ENCODE results near the gene TRIP12.
"Not testable (repeated sequence)": the region's sequence is repeated elsewhere in the genome, so short reads cannot be mapped to it uniquely, and the experiment has no call there.

The TRIP12 gene

DNA sequence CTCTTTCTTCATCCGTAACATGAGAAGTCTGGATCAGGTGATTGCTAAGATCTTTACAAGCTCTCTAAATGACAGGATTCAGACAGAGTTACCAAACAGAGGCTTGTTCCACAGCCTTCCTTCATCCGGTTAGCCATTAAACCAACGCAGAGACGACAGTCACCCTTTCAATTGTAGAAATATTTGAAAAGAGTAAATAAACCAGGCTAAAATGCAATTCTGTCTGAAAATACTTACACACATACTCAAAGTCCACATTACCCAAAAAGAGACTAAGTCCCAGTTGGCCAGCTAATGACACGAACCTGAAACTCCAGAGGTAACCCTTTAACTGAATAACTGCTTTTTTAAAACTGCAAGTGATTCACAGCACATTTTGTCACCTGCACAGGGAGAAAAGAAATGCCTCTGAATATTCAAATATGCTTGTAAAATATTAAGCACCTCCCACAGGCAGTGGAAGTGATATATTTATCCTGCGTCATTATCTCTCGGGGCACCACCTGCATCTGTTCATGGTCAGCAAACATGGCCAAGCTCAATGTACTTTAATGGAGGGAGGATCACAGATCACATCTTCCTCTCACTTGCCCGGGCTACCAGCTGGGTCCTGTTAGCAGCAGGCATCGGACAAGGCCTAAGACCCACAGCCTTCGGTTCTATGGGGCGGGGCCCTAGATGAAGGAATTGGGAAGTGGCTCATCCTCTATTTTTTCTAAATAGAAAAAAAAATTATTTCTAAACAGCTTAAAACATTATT, 168.7 kb downstream of the TRIP12 start:
- DNase-seq, result no peak

DNA sequence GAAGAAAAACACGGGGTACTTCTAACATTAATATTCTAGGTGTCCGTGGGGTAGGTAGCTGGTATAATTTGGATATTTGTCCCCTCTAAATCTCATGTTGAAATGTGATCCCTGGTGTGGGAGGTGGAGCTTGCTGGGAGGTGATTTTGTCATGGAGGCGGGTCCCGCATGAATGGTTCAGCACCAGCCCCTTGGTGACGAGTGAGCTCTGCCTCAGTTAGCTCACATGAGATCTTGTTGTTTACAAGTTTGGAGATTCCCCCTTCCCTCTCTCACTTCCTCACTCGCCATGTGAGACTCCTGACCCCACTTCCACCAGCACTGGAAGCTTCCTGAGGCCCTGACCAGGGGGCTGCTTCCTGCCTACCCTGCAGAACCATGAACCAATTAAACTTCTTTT, 172.0 kb downstream of the TRIP12 start:
- DNase-seq, result peak; percentile 47

DNA sequence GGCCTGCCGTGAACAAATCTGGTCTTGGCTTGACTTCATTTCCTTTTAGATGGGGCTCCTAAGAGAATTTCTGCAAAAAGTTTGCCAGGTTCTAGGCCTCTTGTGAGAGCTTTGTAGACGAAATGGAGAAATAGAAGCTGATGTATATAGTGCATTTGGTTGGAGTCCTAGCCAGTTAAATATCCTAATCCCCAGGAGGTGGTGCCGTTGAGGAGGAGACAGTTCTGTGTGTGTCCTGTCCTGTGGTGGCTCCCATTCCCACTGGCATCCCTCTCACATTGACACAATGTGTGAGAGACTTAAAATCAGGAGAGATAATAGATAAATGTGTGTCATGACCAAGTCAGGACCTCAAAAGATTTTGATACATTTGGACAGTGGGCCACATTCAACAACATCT, 172.9 kb downstream of the TRIP12 start:
- no peak for DNase-seq

DNA sequence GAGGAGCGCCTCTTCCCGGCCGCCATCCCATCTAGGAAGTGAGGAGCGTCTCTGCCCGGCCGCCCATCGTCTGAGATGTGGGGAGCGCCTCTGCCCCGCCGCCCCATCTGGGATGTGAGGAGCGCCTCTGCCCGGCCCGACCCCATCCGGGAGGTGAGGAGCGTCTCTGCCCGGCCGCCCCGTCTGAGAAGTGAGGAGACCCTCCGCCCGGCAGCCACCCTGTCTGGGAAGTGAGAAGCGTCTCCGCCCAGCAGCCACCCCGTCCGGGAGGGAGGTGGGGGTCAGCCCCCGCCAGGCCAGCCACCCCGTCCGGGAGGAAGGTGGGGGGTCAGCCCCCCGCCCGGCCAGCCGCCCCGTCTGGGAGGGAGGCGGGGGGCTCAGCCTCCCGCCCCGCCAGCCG, 179.1 kb downstream of the TRIP12 start:
- DNase-seq, result not testable (repeated sequence)

DNA sequence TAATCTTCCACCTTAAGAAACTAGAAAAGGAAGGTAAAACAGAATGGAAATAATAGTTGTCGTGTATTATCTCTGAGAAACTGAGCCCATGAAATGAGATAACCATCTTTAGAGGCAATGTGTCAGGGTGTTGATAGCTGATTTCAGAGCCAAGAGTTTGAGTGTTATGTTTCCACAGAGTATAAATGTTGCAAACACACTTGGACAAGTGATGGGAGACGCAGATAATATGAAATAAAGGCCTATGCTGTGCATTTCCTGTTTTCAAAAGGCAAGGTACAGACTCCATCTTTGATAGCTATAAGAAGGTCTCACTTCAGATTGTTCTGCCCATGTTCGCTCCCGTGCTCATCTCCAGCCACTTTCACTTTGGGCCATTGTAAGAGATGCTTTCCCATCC, 181.5 kb downstream of the TRIP12 start:
- DNase-seq, result no peak

DNA sequence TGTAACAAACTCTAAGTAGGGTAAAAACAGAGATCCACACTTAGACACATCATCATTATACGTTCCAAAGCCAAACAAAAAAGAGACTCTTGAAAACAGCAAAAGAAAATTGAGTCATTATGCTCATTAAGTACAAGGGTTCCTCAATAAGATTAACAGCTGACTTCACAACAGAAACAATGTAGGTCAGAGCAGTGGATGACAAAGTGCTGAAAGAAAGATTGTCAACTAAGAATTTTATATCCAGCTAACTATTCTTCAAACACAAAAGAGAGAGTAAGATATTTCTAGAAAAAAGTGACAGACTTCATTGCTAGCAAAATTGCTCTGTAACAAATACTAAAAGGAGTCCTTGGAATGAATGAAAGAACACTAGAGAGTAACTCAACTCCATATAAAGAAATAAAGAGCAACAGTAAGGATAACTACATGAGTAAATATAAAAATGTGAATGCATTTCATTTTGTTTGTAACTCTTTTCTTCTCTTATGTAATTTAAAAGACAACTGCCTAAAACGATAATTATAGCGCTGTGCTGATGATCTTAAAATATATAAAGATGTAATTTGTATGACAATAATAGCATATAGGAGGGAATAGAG, 183.7 kb downstream of the TRIP12 start:
- no peak for DNase-seq

DNA sequence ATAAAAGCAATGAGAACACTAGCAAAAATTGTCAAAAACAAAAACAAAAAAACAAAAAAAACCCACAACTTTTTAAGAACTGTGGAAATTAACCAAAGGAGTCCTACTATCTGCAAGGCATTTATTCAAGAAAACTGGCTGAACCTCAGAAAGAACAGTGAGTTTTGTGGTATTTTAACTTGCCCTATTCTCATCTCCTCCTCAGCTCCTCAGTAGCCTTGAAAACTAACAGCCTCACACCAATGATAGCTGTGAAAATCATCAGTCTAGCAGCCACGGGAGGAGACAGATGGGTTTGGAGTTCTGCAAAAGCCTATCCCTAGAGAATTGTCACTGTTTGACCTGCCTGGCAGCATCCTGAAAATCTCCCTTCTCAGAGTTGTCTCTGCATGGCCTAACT, 187.4 kb downstream of the TRIP12 start:
- no peak for DNase-seq

DNA sequence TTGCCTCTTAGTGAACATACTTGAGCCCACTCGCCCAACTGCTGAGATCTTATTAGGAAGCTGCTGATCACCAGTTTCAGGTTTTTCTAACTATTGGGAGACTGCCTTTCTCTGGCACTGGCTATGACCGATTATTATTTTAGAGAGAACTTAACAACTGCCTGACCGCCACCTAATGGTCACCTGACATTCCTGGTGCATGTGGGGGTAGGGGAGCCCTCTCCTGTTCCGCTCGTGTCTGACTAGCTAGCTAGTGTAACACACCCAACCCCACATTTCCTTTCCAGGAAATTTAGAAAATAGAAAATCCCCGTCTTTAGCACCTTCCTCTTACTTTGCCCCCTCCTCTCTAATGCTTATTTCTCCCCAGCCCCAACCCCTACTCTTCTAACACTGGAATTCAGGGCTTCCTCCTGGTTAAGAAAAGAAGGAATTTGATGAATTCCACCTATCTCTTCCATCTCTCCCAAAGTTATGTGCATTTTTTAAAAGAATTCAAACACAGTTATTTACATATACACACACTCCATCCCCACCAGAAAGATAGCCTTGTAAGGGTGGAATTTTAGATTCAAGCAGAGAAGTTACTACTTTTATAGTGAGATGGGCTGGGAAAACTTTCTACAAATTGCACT, 188.1 kb downstream of the TRIP12 start:
- no peak for DNase-seq

DNA sequence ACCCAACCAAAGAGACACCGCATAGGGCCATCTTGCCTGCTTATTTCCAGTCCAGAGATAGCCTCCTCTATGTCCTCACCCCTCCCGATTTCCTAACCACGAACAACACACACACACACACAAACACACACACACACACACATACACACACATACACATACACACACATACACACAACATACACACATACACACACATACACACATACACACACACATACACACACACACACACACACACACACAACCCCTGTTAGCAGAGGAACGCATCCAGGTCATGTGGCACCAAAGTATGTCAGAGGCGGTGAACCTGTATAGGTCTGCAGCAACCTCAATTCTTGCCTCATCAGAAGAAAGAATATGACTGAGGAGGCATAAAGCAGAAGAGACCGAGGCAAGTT, 188.9 kb downstream of the TRIP12 start:
- no peak for DNase-seq

DNA sequence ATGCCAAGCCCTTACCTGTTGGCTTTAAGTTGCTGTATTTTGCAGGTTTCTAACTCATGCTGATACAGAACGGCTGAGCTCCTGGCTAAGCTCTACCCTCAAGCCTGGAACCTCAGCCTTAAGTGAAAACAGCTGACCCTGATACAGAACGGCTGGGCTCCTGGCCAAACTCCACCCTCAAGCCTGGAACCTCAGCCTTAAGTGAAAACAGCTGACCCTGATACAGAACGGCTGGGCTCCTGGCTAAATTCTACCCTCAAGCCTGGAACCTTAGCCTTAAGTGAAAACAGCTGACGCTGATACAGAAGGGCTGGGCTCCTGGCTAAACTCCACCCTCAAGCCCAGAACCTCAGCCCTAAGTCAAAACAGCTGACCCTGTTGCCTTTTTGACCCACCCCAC, 189.9 kb downstream of the TRIP12 start:
- no peak for DNase-seq

DNA sequence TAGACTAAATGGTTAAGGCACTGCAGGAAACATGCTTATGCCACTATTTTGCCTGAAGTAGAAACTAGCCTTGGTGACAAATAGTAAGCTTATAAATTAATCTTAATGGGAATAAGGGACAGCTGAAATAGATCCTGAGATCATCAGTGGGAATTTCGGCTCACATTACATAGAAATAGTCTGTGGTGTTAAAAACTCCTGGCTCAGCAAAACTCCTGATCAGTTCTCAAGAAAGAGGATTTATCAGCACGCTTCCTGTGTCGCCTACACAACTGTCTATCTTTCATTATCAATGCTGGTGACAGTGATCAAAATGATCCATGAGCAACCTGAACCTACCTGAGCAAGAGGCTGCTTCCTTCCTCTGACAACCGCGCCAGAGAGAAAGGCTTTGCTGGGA, 190.4 kb downstream of the TRIP12 start:
- no peak for DNase-seq

DNA sequence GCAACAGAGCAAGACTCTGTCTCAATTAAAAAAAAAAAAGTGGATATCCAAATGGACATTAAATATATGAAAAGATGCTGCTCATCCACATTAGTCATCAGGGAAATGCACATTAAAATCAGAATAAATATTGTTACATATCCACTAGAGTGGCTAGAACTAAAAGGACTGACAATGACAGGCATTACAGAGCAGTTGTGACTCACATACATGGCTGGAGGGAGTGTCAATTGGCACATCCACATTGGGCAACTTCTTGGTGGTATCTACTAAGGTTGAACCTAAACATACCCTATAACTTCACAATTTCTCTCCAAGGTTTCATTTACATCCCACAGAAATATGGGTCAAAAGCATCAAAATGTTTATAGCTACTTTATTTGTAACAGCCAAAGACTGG, 193.4 kb downstream of the TRIP12 start:
- DNase-seq, result peak; percentile 15

DNA sequence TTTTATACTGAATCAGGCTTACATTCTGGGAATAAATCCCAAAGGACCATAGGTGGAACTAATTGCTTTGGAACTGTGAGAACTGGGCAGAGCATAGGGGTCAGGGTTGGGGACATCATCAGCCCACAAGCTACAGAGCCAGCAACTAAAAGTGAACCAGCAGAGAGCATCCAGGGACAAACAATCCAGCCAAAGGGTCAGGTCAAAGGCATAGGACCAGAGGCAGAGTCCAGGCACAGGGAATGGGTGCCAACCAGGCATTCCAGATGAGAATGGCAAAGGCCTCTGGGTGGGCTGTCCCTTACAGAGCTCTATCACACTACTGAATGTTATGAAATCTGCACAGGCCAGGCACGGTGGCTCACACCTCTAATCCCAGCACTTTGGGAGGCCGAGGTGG, 195.2 kb downstream of the TRIP12 start:
- no peak for DNase-seq

DNA sequence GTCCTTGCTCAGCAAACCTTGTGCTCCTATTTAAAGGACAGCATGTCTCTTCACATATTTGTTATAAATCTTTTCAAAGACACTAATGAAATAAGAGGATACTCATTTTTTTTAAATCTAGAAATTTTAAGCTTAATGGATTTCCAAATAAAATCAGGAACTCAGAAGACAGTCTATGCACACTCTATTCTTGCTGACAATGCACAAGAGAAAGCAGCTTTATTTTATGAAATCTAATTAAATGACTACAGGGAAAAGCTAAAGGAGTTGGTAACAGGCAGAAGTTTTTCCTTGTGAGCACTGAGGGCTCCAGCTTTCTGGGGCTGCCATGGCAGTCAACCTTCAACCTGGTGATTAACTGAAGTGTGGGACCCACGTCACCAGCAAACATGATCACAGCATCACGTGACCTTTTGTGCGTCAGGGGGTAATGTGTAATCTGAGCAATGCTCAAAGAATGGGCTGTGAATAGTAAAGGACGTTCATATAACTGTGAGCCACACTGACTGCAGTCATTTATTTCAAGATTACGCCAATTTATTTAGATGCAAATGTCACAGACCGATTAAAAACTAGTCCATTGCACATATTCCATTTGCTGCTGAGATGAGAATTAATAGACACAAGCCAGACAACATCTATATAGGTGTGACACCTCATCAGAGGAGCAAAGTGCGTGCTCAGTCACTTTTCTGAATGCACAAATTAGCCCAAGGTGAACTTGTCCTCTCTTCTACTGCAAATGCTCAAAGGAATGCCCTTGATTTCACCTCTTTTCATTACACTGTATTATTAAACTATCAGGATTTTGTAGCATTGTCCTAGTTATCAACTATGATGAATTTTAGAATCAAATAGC, 195.9 kb downstream of the TRIP12 start:
- no peak for DNase-seq

DNA sequence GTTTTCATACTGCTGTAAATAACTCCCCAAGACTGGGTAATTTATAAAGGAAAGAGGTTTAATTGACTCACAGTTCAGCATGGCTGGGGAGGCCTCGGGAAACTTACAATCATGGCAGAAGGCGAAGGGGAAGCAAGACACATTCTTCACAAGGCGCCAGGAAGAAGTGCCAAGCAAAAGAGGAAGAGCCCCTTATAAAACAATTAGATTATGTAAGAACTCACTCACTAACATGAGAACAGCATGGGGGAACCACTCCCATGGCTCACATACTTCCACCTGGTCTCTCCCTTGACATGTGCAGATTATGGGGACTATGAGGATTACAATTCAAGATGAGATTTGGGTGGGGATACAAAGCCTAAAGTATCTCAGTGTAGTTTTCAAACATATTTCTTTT, 198.6 kb downstream of the TRIP12 start:
- DNase-seq, result peak; percentile 26

DNA sequence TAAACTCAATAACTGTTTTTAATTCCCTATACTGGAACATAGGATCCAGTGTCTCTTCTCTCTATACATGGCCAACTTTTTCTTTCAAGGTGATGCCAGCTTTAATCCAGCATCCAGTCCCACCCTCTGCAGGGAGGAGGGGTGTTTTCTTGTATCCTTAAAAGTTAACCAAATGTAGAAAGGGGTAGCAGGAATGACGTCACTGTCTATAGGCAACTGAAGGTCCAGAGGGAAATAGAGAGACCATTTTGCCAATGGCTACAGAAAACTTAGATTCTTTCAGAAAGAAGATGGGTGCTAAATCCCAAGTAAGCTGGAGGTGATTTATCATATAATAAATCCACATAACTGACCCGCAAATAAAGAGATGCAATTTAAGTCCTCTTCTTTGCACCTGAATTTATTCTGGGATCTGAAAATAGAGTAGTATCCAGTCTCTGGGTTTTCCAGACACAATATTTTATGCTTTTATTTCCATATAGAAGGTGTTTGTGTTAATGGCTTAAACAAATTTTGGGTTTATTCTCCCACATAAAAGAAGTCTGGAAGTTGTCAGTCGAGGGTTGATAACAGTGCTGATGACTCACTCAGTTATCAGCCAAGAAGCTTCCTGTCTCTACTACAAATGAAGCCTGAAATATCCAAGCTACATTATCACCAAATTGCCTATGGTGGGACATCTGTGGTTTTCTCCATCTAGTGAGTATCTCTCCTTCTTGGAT, 201.7 kb downstream of the TRIP12 start:
- DNase-seq, result no peak

DNA sequence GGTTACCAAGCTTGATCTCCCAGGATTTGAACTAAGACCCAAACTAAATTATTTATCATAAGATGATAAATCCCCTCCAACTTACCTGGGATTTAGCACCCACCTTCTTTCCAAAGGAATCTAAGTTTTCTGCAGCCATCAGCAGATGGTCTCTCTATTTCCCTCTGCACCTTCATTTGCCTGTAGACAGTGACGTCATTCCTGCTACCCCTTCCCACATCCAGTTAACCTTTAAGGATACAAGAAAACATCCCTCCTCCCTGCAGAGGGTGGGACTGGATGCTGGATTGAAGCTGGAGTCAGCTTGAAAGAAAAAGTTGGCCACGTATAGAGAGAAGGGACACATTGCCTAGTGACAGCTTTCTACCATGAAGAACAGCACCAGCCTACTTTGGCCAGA, 203.8 kb downstream of the TRIP12 start:
- DNase-seq, result no peak

DNA sequence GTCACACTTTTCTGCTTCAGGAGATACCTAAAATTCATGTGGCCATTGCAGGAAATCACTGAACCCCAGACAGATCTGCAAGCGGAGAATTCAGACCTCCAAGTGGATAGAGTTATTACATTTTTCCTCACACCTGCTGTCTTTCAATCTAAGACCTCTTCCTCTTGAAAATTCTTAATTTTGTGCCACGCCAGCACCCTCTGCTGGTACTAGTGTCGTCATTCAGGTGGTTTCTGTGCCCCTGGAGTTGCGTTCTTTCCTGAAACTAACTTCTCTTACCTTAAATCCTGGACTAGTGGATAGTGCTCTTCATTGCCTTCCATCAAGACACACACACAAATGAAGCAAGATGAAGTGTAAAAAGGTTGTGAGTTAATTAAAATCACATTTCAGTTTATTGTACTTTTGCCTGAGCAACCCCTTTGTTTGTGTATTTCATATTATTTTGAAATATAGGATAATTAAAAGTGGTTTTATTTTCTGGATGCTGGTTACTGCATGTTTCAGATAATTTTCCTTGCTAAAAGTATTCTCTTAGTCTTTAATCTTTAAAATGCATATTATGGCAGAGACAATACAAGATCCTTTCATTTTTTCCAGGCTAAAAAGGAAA, 205.8 kb downstream of the TRIP12 start:
- DNase-seq, result peak; percentile 23

DNA sequence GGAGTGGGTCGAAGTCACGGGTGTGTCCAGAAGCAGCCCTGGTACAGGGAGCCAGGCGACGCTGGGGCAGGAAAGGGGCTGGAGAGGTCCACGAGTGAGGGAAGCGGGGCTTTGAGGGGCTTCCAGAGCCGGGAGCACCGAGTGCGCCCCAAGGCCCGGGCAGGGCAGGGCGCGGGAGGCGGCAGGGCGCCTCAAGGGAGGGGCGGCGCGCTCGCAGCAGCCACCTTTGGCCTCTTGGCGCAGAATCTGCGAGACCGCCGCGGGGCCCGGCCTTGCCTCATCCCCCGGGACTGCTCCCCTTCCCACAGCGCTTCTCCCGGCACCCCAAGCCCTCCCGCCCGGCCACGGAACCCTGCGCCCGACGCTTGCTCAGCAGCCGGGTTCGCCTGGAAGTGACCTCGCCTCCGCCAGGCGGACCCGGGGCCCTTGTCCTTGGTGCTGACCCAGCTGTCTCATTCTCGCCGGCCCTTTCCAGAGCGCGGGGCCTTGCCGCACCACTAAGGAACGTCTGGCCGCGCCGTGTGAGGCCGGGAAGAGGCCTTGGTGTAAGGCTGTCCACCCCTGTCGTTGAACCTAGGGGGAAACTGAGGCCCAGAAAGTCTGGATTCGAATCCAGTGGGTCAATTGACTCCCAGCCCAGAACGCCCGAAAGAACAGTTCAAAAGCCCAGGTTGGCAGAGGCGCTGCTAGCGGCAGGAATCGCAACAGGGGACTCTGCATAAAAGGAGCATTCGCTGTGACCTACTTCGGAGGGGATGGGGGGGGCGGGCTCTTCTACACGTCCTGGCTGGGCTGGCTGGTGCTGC, 206.9 kb downstream of the TRIP12 start:
- DNase-seq, result peak; percentile 27

DNA sequence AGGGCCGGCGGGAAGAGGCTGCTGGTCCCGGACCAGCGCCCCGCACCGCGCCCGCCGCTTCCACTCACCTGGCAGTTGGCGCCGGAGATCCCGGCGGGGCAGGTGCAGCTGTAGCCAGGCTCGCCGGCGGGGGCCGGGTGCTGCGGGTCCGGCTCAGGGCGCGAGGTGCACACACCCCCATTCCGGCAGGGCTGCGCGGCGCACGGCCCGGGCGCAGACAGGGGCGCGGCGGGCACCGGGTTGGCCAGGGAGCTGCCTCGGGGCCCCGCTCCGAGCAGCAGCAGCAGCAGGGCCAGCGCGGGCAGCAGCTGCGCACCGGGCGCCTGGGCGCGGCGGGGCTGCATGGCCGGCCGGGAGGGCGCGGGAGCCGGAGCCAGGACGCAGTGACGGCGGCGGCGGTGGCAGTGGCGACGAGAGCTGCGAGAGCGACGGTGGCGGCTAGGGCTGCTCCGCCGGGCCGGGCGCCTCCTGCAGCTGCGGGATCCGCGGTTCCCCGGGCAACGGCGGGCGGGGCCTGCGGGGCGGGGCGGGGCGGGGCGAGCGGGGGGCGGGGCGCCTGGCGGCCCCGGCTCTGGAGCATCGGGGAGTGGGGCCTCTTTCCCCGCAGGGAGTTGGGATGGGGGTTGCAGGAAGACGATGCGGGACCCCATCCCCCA, 207.6 kb downstream of the TRIP12 start, which contains the start of gene DNER:
DNER (minus strand) TSS at position 476 of the 656 bp plus-strand sequence; CDS start at position 344, 132 bp downstream.
- DNase-seq, result no peak

Data from inflammatory macrophage treated with lipopolysaccharide for 4 hours (primary cell).